HepG2 (cell line): Measurements from ENCODE around the gene RNU11. TPM values are rescaled to one million over a fixed set of nuclear protein-coding genes. Genes with fewer than 3 reads are reported as not detected.
A peak's percentile ranks its signal among the peaks of the same experiment; 100 is the strongest.

ENCODE experiments used
- CCAR2 ChIP-seq: fragments of 200-400 bp; formaldehyde crosslinking; optimal IDR thresholded peaks from 2 replicates; pipeline ENCODE3; 2018; ENCODE audit warnings: low read depth, mild to moderate bottlenecking, low read length, moderate library complexity
- ELF1 ChIP-seq: sonication (generic); formaldehyde crosslinking; IDR thresholded peaks from 2 replicates; pipeline ENCODE4 v1.4.0; 2020; ENCODE audit warnings: missing genetic modification reagents
- FOXK1 ChIP-seq: sonication (generic); formaldehyde crosslinking; IDR thresholded peaks from 2 replicates; pipeline ENCODE4 v1.4.0; 2020; ENCODE audit warnings: low read depth, missing genetic modification reagents, borderline replicate concordance
- KDM5B ChIP-seq: sonication (generic); formaldehyde crosslinking; IDR thresholded peaks from 2 replicates; pipeline ENCODE4 v1.4.0; 2020; ENCODE audit warnings: missing genetic modification reagents, mild to moderate bottlenecking, borderline replicate concordance
- KLF6 ChIP-seq: IDR thresholded peaks from 2 replicates; pipeline ENCODE4 v1.8.0; 2016; ENCODE audit warnings: missing biosample characterization, missing genetic modification reagents
- MAX ChIP-seq: IDR thresholded peaks from 2 replicates; pipeline ENCODE4 v1.6.1; 2012; ENCODE audit warnings: inconsistent platforms
- PAWR ChIP-seq: sonication (generic); formaldehyde crosslinking; IDR thresholded peaks from 2 replicates; pipeline ENCODE4 v1.4.0; 2020; ENCODE audit warnings: missing genetic modification reagents, mild to moderate bottlenecking, borderline replicate concordance
- PHB2 ChIP-seq: fragments of 450-650 bp; IDR thresholded peaks from 2 replicates; pipeline ENCODE4 v1.6.1; 2018; ENCODE audit not compliant: partially characterized antibody
- RFX3 ChIP-seq: IDR thresholded peaks from 2 replicates; pipeline ENCODE4 v1.6.1; 2016; ENCODE audit warnings: missing biosample characterization, missing genetic modification reagents
- SSRP1 ChIP-seq: IDR thresholded peaks from 2 replicates; pipeline ENCODE4 v1.6.1; 2016; ENCODE audit warnings: control low read depth
- TARDBP ChIP-seq: sonication (generic); formaldehyde crosslinking; IDR thresholded peaks from 2 replicates; pipeline ENCODE4 v1.8.0; 2022; ENCODE audit warnings: mild to moderate bottlenecking, missing genetic modification reagents
- THAP8 ChIP-seq: sonication (generic); formaldehyde crosslinking; IDR thresholded peaks from 2 replicates; pipeline ENCODE4 v1.5.1; 2020; ENCODE audit warnings: missing genetic modification reagents, mild to moderate bottlenecking, borderline replicate concordance
- ZNF281 ChIP-seq: sonication (generic); formaldehyde crosslinking; IDR thresholded peaks from 2 replicates; pipeline ENCODE4 v1.4.0; 2020; ENCODE audit warnings: missing genetic modification reagents, borderline replicate concordance
- ZNF296 ChIP-seq: sonication (generic); formaldehyde crosslinking; conservative IDR thresholded peaks from 2 replicates; pipeline ENCODE4 v1.5.0; 2020; ENCODE audit warnings: mild to moderate bottlenecking, missing genetic modification reagents
- ZNF34 ChIP-seq: sonication (generic); formaldehyde crosslinking; IDR thresholded peaks from 2 replicates; pipeline ENCODE4 v1.4.0; 2020; ENCODE audit warnings: mild to moderate bottlenecking, missing genetic modification reagents, borderline replicate concordance
- ZNF580 ChIP-seq: IDR thresholded peaks from 2 replicates; pipeline ENCODE4 v1.6.1; 2016; ENCODE audit warnings: low read depth, borderline replicate concordance
- polyA plus RNA-seq, 8 experiments: library from polyadenylated mRNA; depleted of rRNA in 3 of 8; stranded (reverse) in 7 of 8; unstranded in 1 of 8; fragments of >200 nt; fragmentation: Illumina TruSeq in 4 of 8; extraction: Trizol in 4 of 8; gene quantifications; 2 replicates each; pipeline versions ENCODE4 v1.2.1 to v1.2.3, GENCODE V29; 2011 to 2016; ENCODE audit warnings: low read depth in 4 of 8, missing spikeins in 1 of 8, mixed read lengths in 1 of 8; ENCODE audit not compliant: insufficient read depth in 1 of 8
- total RNA-seq, 5 experiments: library from RNA; depleted of rRNA; stranded (reverse); fragments of >200 nt; fragmentation: Illumina TruSeq; extraction: Trizol; gene quantifications; 2 replicates each; pipeline ENCODE4 v1.2.3, GENCODE V29; 2016; ENCODE audit warnings: low read depth in 1 of 5
- TF ChIP-seq, protein P1 (sequence below): IDR thresholded peaks from 2 replicates; pipeline ENCODE4 v1.6.1; 2016; ENCODE audit warnings: missing compliant biosample characterization, missing genetic modification reagents, borderline replicate concordance
- TF ChIP-seq, protein P2 (sequence below): sonication (generic); formaldehyde crosslinking; IDR thresholded peaks from 2 replicates; pipeline ENCODE4 v1.5.0; 2020; ENCODE audit warnings: missing genetic modification reagents
- TF ChIP-seq, protein P3 (sequence below): sonication (generic); formaldehyde crosslinking; IDR thresholded peaks from 2 replicates; pipeline ENCODE4 v1.4.0; 2020; ENCODE audit warnings: missing genetic modification reagents

The RNU11 gene
- total and polyA plus RNA-seq, 2 of the 13 experiments (the other 11 are each of a cell fraction or from before 2014, with no cell fraction given), result not detected

- TF ChIP-seq, protein P1, sequence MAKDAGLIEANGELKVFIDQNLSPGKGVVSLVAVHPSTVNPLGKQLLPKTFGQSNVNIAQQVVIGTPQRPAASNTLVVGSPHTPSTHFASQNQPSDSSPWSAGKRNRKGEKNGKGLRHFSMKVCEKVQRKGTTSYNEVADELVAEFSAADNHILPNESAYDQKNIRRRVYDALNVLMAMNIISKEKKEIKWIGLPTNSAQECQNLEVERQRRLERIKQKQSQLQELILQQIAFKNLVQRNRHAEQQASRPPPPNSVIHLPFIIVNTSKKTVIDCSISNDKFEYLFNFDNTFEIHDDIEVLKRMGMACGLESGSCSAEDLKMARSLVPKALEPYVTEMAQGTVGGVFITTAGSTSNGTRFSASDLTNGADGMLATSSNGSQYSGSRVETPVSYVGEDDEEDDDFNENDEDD (CRISPR knock-in tag), result no peak
- TF ChIP-seq THAP8 (CRISPR knock-in tag), result no peak
- peak; percentile 75; the same call in 1 of the 2 replicates for TF ChIP-seq ZNF281 (CRISPR knock-in tag)
- TF ChIP-seq PAWR, result 0 out of 2 replicates have a peak, but pooled peaks have one; percentile 66
- no peak for TF ChIP-seq CCAR2
- TF ChIP-seq, protein P2, sequence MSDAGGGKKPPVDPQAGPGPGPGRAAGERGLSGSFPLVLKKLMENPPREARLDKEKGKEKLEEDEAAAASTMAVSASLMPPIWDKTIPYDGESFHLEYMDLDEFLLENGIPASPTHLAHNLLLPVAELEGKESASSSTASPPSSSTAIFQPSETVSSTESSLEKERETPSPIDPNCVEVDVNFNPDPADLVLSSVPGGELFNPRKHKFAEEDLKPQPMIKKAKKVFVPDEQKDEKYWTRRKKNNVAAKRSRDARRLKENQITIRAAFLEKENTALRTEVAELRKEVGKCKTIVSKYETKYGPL, result peak; percentile 73
- TF ChIP-seq ZNF34, result peak; percentile 76; the same call in 1 of the 2 replicates
- TF ChIP-seq PHB2, result no peak
- TF ChIP-seq, protein P3, sequence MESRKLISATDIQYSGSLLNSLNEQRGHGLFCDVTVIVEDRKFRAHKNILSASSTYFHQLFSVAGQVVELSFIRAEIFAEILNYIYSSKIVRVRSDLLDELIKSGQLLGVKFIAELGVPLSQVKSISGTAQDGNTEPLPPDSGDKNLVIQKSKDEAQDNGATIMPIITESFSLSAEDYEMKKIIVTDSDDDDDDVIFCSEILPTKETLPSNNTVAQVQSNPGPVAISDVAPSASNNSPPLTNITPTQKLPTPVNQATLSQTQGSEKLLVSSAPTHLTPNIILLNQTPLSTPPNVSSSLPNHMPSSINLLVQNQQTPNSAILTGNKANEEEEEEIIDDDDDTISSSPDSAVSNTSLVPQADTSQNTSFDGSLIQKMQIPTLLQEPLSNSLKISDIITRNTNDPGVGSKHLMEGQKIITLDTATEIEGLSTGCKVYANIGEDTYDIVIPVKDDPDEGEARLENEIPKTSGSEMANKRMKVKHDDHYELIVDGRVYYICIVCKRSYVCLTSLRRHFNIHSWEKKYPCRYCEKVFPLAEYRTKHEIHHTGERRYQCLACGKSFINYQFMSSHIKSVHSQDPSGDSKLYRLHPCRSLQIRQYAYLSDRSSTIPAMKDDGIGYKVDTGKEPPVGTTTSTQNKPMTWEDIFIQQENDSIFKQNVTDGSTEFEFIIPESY (CRISPR knock-in tag), result peak; percentile 84; the same call in 1 of the 2 replicates
- peak; percentile 53 for TF ChIP-seq ELF1 (CRISPR knock-in tag)
- TF ChIP-seq TARDBP (CRISPR knock-in tag), result peak; percentile 96
- TF ChIP-seq MAX, result peak; percentile 79
- peak; percentile 70 for TF ChIP-seq FOXK1
- TF ChIP-seq ZNF296, result no peak
- TF ChIP-seq KDM5B (CRISPR knock-in tag), result no peak; the same call in none of the 2 replicates
- no peak for TF ChIP-seq RFX3 (CRISPR knock-in tag)
- TF ChIP-seq KLF6 (CRISPR knock-in tag), result peak; percentile 93; the same call in 1 of the 2 replicates
- peak; percentile 98 for TF ChIP-seq ZNF580 (CRISPR knock-in tag)
- peak; percentile 99 for TF ChIP-seq SSRP1 (CRISPR knock-in tag)
Measured at GRCh38 chr1:28648474-28649198, at the start of gene RNU11 (continued).
